GM21367 (cell line): ENCODE results near the gene HLA-DRA.
"Not testable (repeated sequence)": the region's sequence is repeated elsewhere in the genome, so short reads cannot be mapped to it uniquely, and the experiment has no call there.

Source experiments
- ATAC-seq: cut with Tn5 transposase; IDR thresholded peaks from one replicate; pipeline ENCODE4 v1.9.1; 2021; ENCODE audit not compliant: unreplicated experiment

The HLA-DRA gene

GRCh38 chr6:32430179-32430578 is 9.5 kb upstream of the HLA-DRA start:
- ATAC-seq = no peak

GRCh38 chr6:32431142-32431541 is 8.5 kb upstream of the HLA-DRA start:
- ATAC-seq = no peak

- ATAC-seq = no peak
Measured at GRCh38 chr6:32432050-32432450, 7.6 kb upstream of the HLA-DRA start.

- not testable (repeated sequence) for ATAC-seq
Measured at GRCh38 chr6:32433950-32434349, 5.7 kb upstream of the HLA-DRA start.

GRCh38 chr6:32436186-32436585 is 3.5 kb upstream of the HLA-DRA start:
- ATAC-seq = no peak

GRCh38 chr6:32436995-32437836 is 2.5 kb upstream of the HLA-DRA start:
- peak; percentile 59 for ATAC-seq

GRCh38 chr6:32439139-32439538 is 548 bp upstream of the HLA-DRA start:
- no peak for ATAC-seq

- ATAC-seq = no peak
Measured at GRCh38 chr6:32442243-32442667, 2.6 kb downstream of the HLA-DRA start.

- no peak for ATAC-seq
Measured at GRCh38 chr6:32442977-32443552, 3.4 kb downstream of the HLA-DRA start.

- ATAC-seq = no peak
Measured at GRCh38 chr6:32444433-32444832, 4.7 kb downstream of the HLA-DRA start.

- no peak for ATAC-seq
Measured at GRCh38 chr6:32445321-32445854, 5.7 kb downstream of the HLA-DRA start.

- no peak for ATAC-seq
Measured at GRCh38 chr6:32447932-32448331, 8.2 kb downstream of the HLA-DRA start.

GRCh38 chr6:32449088-32449736 is 9.5 kb downstream of the HLA-DRA start:
- no peak for ATAC-seq

- ATAC-seq = no peak
Measured at GRCh38 chr6:32457054-32457453, 17.4 kb downstream of the HLA-DRA start.

GRCh38 chr6:32459781-32460424 is 20.2 kb downstream of the HLA-DRA start:
- no peak for ATAC-seq

GRCh38 chr6:32460528-32460927 is 20.8 kb downstream of the HLA-DRA start:
- no peak for ATAC-seq

GRCh38 chr6:32461493-32461892 is 21.8 kb downstream of the HLA-DRA start:
- ATAC-seq = no peak

- peak; percentile 63 for ATAC-seq
Measured at GRCh38 chr6:32462609-32463008, 22.9 kb downstream of the HLA-DRA start.

GRCh38 chr6:32467743-32468503 is 28.2 kb downstream of the HLA-DRA start:
- not testable (repeated sequence) for ATAC-seq

GRCh38 chr6:32472781-32473375 is 33.2 kb downstream of the HLA-DRA start:
- ATAC-seq = no peak
